HepG2 (cell line): ENCODE data around the gene FOXK2. TPM values are rescaled to one million over a fixed set of nuclear protein-coding genes. Genes with fewer than 3 reads are reported as not detected.

Experiments
- ATF1 ChIP-seq: IDR thresholded peaks from 2 replicates; pipeline ENCODE4 v1.6.1; 2016; ENCODE audit warnings: mild to moderate bottlenecking, control low read depth
- BATF2 ChIP-seq: sonication (generic); formaldehyde crosslinking; IDR thresholded peaks from 2 replicates; pipeline ENCODE4 v1.8.0; 2022; ENCODE audit warnings: mild to moderate bottlenecking, missing genetic modification reagents, moderate library complexity
- CBX2 ChIP-seq, 2 experiments: fragments of 200-600 bp in 1 of 2; sonication (generic); formaldehyde crosslinking in 1 of 2; IDR thresholded peaks; 2 replicates each; pipeline versions ENCODE4 v1.7.0 to v1.8.1; 2018 to 2022; ENCODE audit warnings: low read depth in 2 of 2, low read length in 1 of 2, mild to moderate bottlenecking in 1 of 2, missing genetic modification reagents in 1 of 2
- CENPT ChIP-seq: sonication (generic); formaldehyde crosslinking; IDR thresholded peaks from 2 replicates; pipeline ENCODE4 v1.8.0; 2022; ENCODE audit warnings: low read depth, mild to moderate bottlenecking, moderate library complexity, missing genetic modification reagents
- GABPB1 ChIP-seq: IDR thresholded peaks from 2 replicates; pipeline ENCODE4 v1.6.1; 2016; ENCODE audit warnings: mild to moderate bottlenecking, missing genetic modification reagents, moderate library complexity, missing compliant biosample characterization
- GATA4 ChIP-seq: sonication (generic); IDR thresholded peaks from 2 replicates; pipeline ENCODE4 v1.6.1; 2016; ENCODE audit warnings: antibody characterized with exemption, low read depth, borderline replicate concordance
- GLI4 ChIP-seq: sonication (generic); formaldehyde crosslinking; IDR thresholded peaks from 2 replicates; pipeline ENCODE4 v1.5.1; 2020; ENCODE audit warnings: missing genetic modification reagents, mild to moderate bottlenecking, moderate library complexity, borderline replicate concordance
- HMG20A ChIP-seq: IDR thresholded peaks from 2 replicates; pipeline ENCODE4 v1.6.1; 2016; ENCODE audit warnings: borderline replicate concordance
- HNRNPH1 ChIP-seq: fragments of 200-400 bp; formaldehyde crosslinking; optimal IDR thresholded peaks from 2 replicates; pipeline ENCODE3; 2017; ENCODE audit warnings: mild to moderate bottlenecking, low read depth, low read length
- IRF9 ChIP-seq: sonication (generic); formaldehyde crosslinking; IDR thresholded peaks from 2 replicates; pipeline ENCODE4 v1.8.0; 2022; ENCODE audit warnings: missing genetic modification reagents, mild to moderate bottlenecking, borderline replicate concordance
- KMT2B ChIP-seq: IDR thresholded peaks from 2 replicates; pipeline ENCODE4 v1.6.1; 2016; ENCODE audit warnings: missing genetic modification reagents, missing compliant biosample characterization
- MAFF ChIP-seq: IDR thresholded peaks from 2 replicates; pipeline ENCODE4 v1.6.1; 2011; ENCODE audit warnings: low read depth, low read length, improper control_type of control experiment
- MBNL3 ChIP-seq: fragments of 250-450 bp; sonication (Bioruptor Pico); conservative IDR thresholded peaks from 2 replicates; pipeline ENCODE4 v1.8.0; 2022; ENCODE audit warnings: mild to moderate bottlenecking, inconsistent platforms
- PCBP1 ChIP-seq: fragments of 200-400 bp; formaldehyde crosslinking; IDR thresholded peaks from 2 replicates; pipeline ENCODE4 v1.6.1; 2017; ENCODE audit warnings: mild to moderate bottlenecking, low read depth, low read length, borderline replicate concordance
- PCBP2 ChIP-seq: fragments of 200-400 bp; formaldehyde crosslinking; optimal IDR thresholded peaks from 2 replicates; pipeline ENCODE3; 2018; ENCODE audit warnings: low read length, low read depth; ENCODE audit not compliant: poor library complexity, severe bottlenecking
- SP4 ChIP-seq: sonication (generic); formaldehyde crosslinking; IDR thresholded peaks from 2 replicates; pipeline ENCODE4 v1.8.1; 2023; ENCODE audit warnings: mild to moderate bottlenecking, missing genetic modification reagents
- THYN1 ChIP-seq: sonication (generic); formaldehyde crosslinking; IDR thresholded peaks from 2 replicates; pipeline ENCODE4 v1.8.1; 2023; ENCODE audit warnings: low read depth, mild to moderate bottlenecking, moderate library complexity, missing genetic modification reagents, borderline replicate concordance
- ZFP36L1 ChIP-seq: sonication (generic); formaldehyde crosslinking; IDR thresholded peaks from 2 replicates; pipeline ENCODE4 v1.8.0; 2022; ENCODE audit warnings: mild to moderate bottlenecking, missing genetic modification reagents, moderate library complexity
- ZNF496 ChIP-seq: sonication (generic); formaldehyde crosslinking; IDR thresholded peaks from 2 replicates; pipeline ENCODE4 v1.8.1; 2023; ENCODE audit warnings: mild to moderate bottlenecking, moderate library complexity, missing genetic modification reagents; ENCODE audit not compliant: insufficient replicate concordance
- ZNF543 ChIP-seq: sonication (generic); formaldehyde crosslinking; IDR thresholded peaks from 2 replicates; pipeline ENCODE4 v1.4.0; 2020; ENCODE audit warnings: mild to moderate bottlenecking, missing genetic modification reagents
- ZNF546 ChIP-seq: sonication (generic); formaldehyde crosslinking; conservative IDR thresholded peaks from 2 replicates; pipeline ENCODE4 v1.8.1; 2023; ENCODE audit warnings: mild to moderate bottlenecking, missing genetic modification reagents
- ZNF567 ChIP-seq: sonication (generic); formaldehyde crosslinking; IDR thresholded peaks from 2 replicates; pipeline ENCODE4 v1.8.1; 2023; ENCODE audit warnings: mild to moderate bottlenecking, missing genetic modification reagents, borderline replicate concordance
- ZNF839 ChIP-seq: sonication (generic); formaldehyde crosslinking; IDR thresholded peaks from 2 replicates; pipeline ENCODE4 v1.4.0; 2020; ENCODE audit warnings: missing genetic modification reagents, mild to moderate bottlenecking, borderline replicate concordance
- ZNF841 ChIP-seq: sonication (generic); formaldehyde crosslinking; IDR thresholded peaks from 2 replicates; pipeline ENCODE4 v1.8.1; 2023; ENCODE audit warnings: missing genetic modification reagents, borderline replicate concordance
- ZNF850 ChIP-seq: sonication (generic); formaldehyde crosslinking; conservative IDR thresholded peaks from 2 replicates; pipeline ENCODE4 v1.9.0; 2021; ENCODE audit warnings: mild to moderate bottlenecking, missing genetic modification reagents
- polyA plus RNA-seq, 8 experiments: library from polyadenylated mRNA; depleted of rRNA in 3 of 8; stranded (reverse) in 7 of 8; unstranded in 1 of 8; fragments of >200 nt; fragmentation: Illumina TruSeq in 4 of 8; extraction: Trizol in 4 of 8; gene quantifications; 2 replicates each; pipeline versions ENCODE4 v1.2.1 to v1.2.3, GENCODE V29; 2011 to 2016; ENCODE audit warnings: low read depth in 4 of 8, missing spikeins in 1 of 8, mixed read lengths in 1 of 8; ENCODE audit not compliant: insufficient read depth in 1 of 8
- total RNA-seq, 5 experiments: library from RNA; depleted of rRNA; stranded (reverse); fragments of >200 nt; fragmentation: Illumina TruSeq; extraction: Trizol; gene quantifications; 2 replicates each; pipeline ENCODE4 v1.2.3, GENCODE V29; 2016; ENCODE audit warnings: low read depth in 1 of 5
- TF ChIP-seq, protein P1 (sequence below): sonication (generic); formaldehyde crosslinking; IDR thresholded peaks from 2 replicates; pipeline ENCODE4 v1.5.0; 2020; ENCODE audit warnings: missing genetic modification reagents
- TF ChIP-seq, protein P2 (sequence below): sonication (generic); formaldehyde crosslinking; IDR thresholded peaks from 2 replicates; pipeline ENCODE4 v1.5.0; 2020; ENCODE audit warnings: mild to moderate bottlenecking, missing genetic modification reagents, moderate library complexity

Gene FOXK2
- total and polyA plus RNA-seq, 2 of the 13 experiments (the other 11 are each of a cell fraction or from before 2014, with no cell fraction given), result 67.1 to 67.2 TPM

DNA sequence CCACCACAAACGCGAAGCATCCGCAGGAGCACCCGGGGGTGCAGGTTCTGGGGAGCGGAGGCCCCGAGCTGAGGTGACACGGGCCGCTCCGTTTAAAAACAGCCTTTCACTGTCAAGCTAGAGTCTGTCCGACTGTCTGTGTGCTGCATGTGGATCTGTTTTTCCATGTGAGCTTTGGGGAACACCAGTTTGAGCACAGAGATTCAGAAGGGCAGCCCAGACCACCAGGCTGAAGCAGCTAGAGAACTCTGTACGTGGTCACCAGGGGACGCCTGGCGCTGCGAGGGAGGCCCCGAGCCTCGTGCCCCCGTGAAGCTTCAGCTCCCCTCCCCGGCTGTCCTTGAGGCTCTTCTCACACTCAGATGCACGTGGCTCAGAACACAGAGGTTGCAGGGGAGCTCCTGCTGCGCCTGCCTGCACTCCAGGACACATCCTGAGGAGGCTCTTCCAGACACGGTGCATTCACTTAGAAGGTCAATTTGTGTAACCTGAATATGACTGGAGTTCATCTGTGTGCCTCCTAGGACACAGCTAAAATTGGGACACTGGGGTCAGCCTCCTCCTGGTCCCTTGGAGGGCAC lies 15.7 kb upstream of the FOXK2 start (continued):
- TF ChIP-seq KMT2B (CRISPR knock-in tag) (peak; percentile 62; the same call in 1 of the 2 replicates), BATF2 (0 out of 2 replicates have a peak, but pooled peaks have one; percentile 51), ZFP36L1 (CRISPR knock-in tag) (no peak), MAFF (no peak), CENPT (peak; percentile 89), GABPB1 (CRISPR knock-in tag) (peak; percentile 46; the same call in 1 of the 2 replicates), GLI4 (CRISPR knock-in tag) (no peak), ZNF850 (CRISPR knock-in tag) (no peak), ZNF839 (no peak), ZNF841 (CRISPR knock-in tag) (0 out of 2 replicates have a peak, but pooled peaks have one; percentile 24), THYN1 (CRISPR knock-in tag) (no peak), HMG20A (no peak), ZNF567 (CRISPR knock-in tag) (no peak), PCBP1 (no peak), CBX2 (IDR thresholded peaks at IDR 0.05; ENCODE audit: low read depth, low read length) (no peak), CBX2 (CRISPR knock-in tag; IDR thresholded peaks at IDR 0.05; ENCODE audit: low read depth) (no peak), SP4 (CRISPR knock-in tag) (no peak), MBNL3 (no peak), ZNF496 (CRISPR knock-in tag) (no peak), ZNF546 (CRISPR knock-in tag) (no peak), HNRNPH1 (no peak), IRF9 (CRISPR knock-in tag) (peak; percentile 75; the same call in 1 of the 2 replicates), PCBP2 (no peak), ZNF543 (CRISPR knock-in tag) (peak; percentile 66), ATF1 (CRISPR knock-in tag) (no peak), GATA4 (no peak)
- TF ChIP-seq, protein P1, sequence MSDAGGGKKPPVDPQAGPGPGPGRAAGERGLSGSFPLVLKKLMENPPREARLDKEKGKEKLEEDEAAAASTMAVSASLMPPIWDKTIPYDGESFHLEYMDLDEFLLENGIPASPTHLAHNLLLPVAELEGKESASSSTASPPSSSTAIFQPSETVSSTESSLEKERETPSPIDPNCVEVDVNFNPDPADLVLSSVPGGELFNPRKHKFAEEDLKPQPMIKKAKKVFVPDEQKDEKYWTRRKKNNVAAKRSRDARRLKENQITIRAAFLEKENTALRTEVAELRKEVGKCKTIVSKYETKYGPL (CRISPR knock-in tag), result no peak
- TF ChIP-seq, protein P2, sequence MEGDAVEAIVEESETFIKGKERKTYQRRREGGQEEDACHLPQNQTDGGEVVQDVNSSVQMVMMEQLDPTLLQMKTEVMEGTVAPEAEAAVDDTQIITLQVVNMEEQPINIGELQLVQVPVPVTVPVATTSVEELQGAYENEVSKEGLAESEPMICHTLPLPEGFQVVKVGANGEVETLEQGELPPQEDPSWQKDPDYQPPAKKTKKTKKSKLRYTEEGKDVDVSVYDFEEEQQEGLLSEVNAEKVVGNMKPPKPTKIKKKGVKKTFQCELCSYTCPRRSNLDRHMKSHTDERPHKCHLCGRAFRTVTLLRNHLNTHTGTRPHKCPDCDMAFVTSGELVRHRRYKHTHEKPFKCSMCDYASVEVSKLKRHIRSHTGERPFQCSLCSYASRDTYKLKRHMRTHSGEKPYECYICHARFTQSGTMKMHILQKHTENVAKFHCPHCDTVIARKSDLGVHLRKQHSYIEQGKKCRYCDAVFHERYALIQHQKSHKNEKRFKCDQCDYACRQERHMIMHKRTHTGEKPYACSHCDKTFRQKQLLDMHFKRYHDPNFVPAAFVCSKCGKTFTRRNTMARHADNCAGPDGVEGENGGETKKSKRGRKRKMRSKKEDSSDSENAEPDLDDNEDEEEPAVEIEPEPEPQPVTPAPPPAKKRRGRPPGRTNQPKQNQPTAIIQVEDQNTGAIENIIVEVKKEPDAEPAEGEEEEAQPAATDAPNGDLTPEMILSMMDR (CRISPR knock-in tag), result peak; percentile 68
